ENCODE results near the gene UBE3C.

The UBE3C gene

DNA sequence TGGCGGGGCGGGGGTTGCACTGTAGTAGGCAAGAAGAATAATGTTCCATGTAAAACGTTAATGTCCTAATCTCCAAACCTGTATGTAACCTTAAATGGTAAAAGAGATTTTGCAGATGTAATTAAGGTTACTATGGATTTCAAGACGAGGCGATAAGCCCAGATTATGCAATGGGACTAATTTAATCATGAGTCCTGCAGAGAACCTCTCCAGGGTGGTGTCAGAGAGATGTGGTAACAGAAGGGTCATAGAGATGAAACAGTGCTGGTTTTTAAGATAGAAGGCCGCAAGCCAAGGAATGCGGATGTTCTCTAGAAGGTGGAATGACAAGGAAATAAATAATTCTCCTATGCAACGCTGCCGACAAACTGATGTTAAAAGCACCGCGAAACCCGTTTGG is 57.1 kb downstream of the UBE3C start:
- DNase-seq (ENCODE audit: low spot score): no peak
- H3K14ac ChIP-seq (ENCODE audit: low read length): no peak overlapping the region
- H2AK5ac ChIP-seq (ENCODE audit: low read depth, low read length): no peak overlapping the region
- no peak overlapping the region for H2BK12ac ChIP-seq (ENCODE audit: low read length)
- no CpG with 5 or more reads among the region's 12 CpGs for WGBS, 2 donors (ENCODE audit: extremely low coverage in 2 of 2, insufficient read length in 2 of 2, insufficient replicate concordance in 1 of 2)
- no peaks in the 10 kb centered on the region for H3K27me3 ChIP-seq (ENCODE audit: control insufficient read depth in 3 of 3, insufficient read depth in 3 of 3, low read depth in 1 of 3, low read length in 3 of 3)
- H3K79me1 ChIP-seq (ENCODE audit: low read depth, low read length): peaks cover 3% of the 10 kb centered on the region
- H3K36me3 ChIP-seq (replicated peaks in 1 of 2; ENCODE audit: control insufficient read depth in 2 of 2, insufficient read depth in 2 of 2, low read length in 2 of 2): peaks cover 13 to 93% of the 10 kb centered on the region in 2 donors
- no peak overlapping the region for H3K4me2 ChIP-seq (ENCODE audit: insufficient read depth, low read length, poor library complexity, severe bottlenecking)
- no peak overlapping the region for H3K4ac ChIP-seq (ENCODE audit: low read length)
- H2BK15ac ChIP-seq (ENCODE audit: low read length): no peak overlapping the region
- no peak overlapping the region for H3K23ac ChIP-seq (ENCODE audit: low read depth, low read length, poor library complexity)
- no peak overlapping the region for H4K8ac ChIP-seq (ENCODE audit: low read depth, low read length)
- no peak overlapping the region for H3K18ac ChIP-seq (ENCODE audit: low read length)
- H3K4me1 ChIP-seq (ENCODE audit: control insufficient read depth in 2 of 2, insufficient read depth in 1 of 2, low read depth in 1 of 2, low read length in 2 of 2): no peaks in the 10 kb centered on the region
- no peak overlapping the region for H3K27ac ChIP-seq (replicated peaks; ENCODE audit: low read length)
- no peak overlapping the region for H3K4me3 ChIP-seq (ENCODE audit: low read length in 2 of 2)
- no peak overlapping the region for H2BK5ac ChIP-seq (ENCODE audit: low read length)
- no peak overlapping the region for H2AFZ ChIP-seq (ENCODE audit: low read length)
- no peak overlapping the region for H2BK120ac ChIP-seq (ENCODE audit: low read depth, low read length)
- peaks cover 0 to 4% of the 10 kb centered on the region in 2 donors for H3K9me3 ChIP-seq (replicated peaks in 1 of 2; ENCODE audit: control insufficient read depth in 2 of 2, insufficient read depth in 1 of 2, low read depth in 1 of 2, low read length in 2 of 2)
- no peak overlapping the region for H4K91ac ChIP-seq (ENCODE audit: low read depth, low read length, poor library complexity)
- H3K9ac ChIP-seq (ENCODE audit: low read depth, low read length, poor library complexity): no peak overlapping the region

- Histone ChIP-seq H2BK12ac (ENCODE audit: low read length) (no peak overlapping the region), H2BK120ac (ENCODE audit: low read depth, low read length) (no peak overlapping the region), H3K4ac (ENCODE audit: low read length) (no peak overlapping the region), H3K4me1 (ENCODE audit: control insufficient read depth in 2 of 2, insufficient read depth in 1 of 2, low read depth in 1 of 2, low read length in 2 of 2) (no peaks in the 10 kb centered on the region), H2AFZ (ENCODE audit: low read length) (no peak overlapping the region), H3K79me1 (ENCODE audit: low read depth, low read length) (no peaks in the 10 kb centered on the region), H3K14ac (ENCODE audit: low read length) (no peak overlapping the region), H3K18ac (ENCODE audit: low read length) (no peak overlapping the region), H2AK5ac (ENCODE audit: low read depth, low read length) (no peak overlapping the region), H3K4me3 (ENCODE audit: low read length in 2 of 2) (no peak overlapping the region), H2BK15ac (ENCODE audit: low read length) (no peak overlapping the region), H4K91ac (ENCODE audit: low read depth, low read length, poor library complexity) (no peak overlapping the region), H4K8ac (ENCODE audit: low read depth, low read length) (no peak overlapping the region), H3K9me3 (replicated peaks in 1 of 2; ENCODE audit: control insufficient read depth in 2 of 2, insufficient read depth in 1 of 2, low read depth in 1 of 2, low read length in 2 of 2) (no peaks in the 10 kb centered on the region), H3K4me2 (ENCODE audit: insufficient read depth, low read length, poor library complexity, severe bottlenecking) (no peak overlapping the region), H2BK5ac (ENCODE audit: low read length) (no peak overlapping the region), H3K27ac (replicated peaks; ENCODE audit: low read length) (no peak overlapping the region), H3K9ac (ENCODE audit: low read depth, low read length, poor library complexity) (no peak overlapping the region), H3K27me3 (ENCODE audit: control insufficient read depth in 3 of 3, insufficient read depth in 3 of 3, low read depth in 1 of 3, low read length in 3 of 3) (no peaks in the 10 kb centered on the region), H3K36me3 (replicated peaks in 1 of 2; ENCODE audit: control insufficient read depth in 2 of 2, insufficient read depth in 2 of 2, low read length in 2 of 2) (peaks cover 8 to 84% of the 10 kb centered on the region in 2 donors), H3K23ac (ENCODE audit: low read depth, low read length, poor library complexity) (no peak overlapping the region)
- WGBS, 2 donors (ENCODE audit: extremely low coverage in 2 of 2, insufficient read length in 2 of 2, insufficient replicate concordance in 1 of 2): no CpG with 5 or more reads among the region's 5 CpGs
- no peak for DNase-seq (ENCODE audit: low spot score)
These were observed 65.4 kb downstream of the UBE3C start for GRCh38 chr7:157204134-157204533.

- Histone ChIP-seq H2AFZ (ENCODE audit: low read length) (no peak overlapping the region), H2BK15ac (ENCODE audit: low read length) (no peak overlapping the region), H3K18ac (ENCODE audit: low read length) (no peak overlapping the region), H3K9me3 (replicated peaks in 1 of 2; ENCODE audit: control insufficient read depth in 2 of 2, insufficient read depth in 1 of 2, low read depth in 1 of 2, low read length in 2 of 2) (no peaks in the 10 kb centered on the region), H3K4me2 (ENCODE audit: insufficient read depth, low read length, poor library complexity, severe bottlenecking) (no peak overlapping the region), H3K27me3 (ENCODE audit: control insufficient read depth in 3 of 3, insufficient read depth in 3 of 3, low read depth in 1 of 3, low read length in 3 of 3) (no peaks in the 10 kb centered on the region), H2BK120ac (ENCODE audit: low read depth, low read length) (no peak overlapping the region), H3K36me3 (replicated peaks in 1 of 2; ENCODE audit: control insufficient read depth in 2 of 2, insufficient read depth in 2 of 2, low read length in 2 of 2) (peaks cover 6 to 84% of the 10 kb centered on the region in 2 donors), H2BK12ac (ENCODE audit: low read length) (no peak overlapping the region), H3K4ac (ENCODE audit: low read length) (no peak overlapping the region), H3K79me1 (ENCODE audit: low read depth, low read length) (no peaks in the 10 kb centered on the region), H2BK5ac (ENCODE audit: low read length) (no peak overlapping the region), H3K23ac (ENCODE audit: low read depth, low read length, poor library complexity) (no peak overlapping the region), H3K27ac (replicated peaks; ENCODE audit: low read length) (no peak overlapping the region), H4K91ac (ENCODE audit: low read depth, low read length, poor library complexity) (no peak overlapping the region), H3K4me1 (ENCODE audit: control insufficient read depth in 2 of 2, insufficient read depth in 1 of 2, low read depth in 1 of 2, low read length in 2 of 2) (no peaks in the 10 kb centered on the region), H4K8ac (ENCODE audit: low read depth, low read length) (no peak overlapping the region), H2AK5ac (ENCODE audit: low read depth, low read length) (no peak overlapping the region), H3K14ac (ENCODE audit: low read length) (no peak overlapping the region), H3K4me3 (ENCODE audit: low read length in 2 of 2) (no peak overlapping the region), H3K9ac (ENCODE audit: low read depth, low read length, poor library complexity) (no peak overlapping the region)
- DNase-seq (ENCODE audit: low spot score): no peak
- no CpG with 5 or more reads among the region's 2 CpGs for WGBS, 2 donors (ENCODE audit: extremely low coverage in 2 of 2, insufficient read length in 2 of 2, insufficient replicate concordance in 1 of 2)
These were observed 66.7 kb downstream of the UBE3C start for GRCh38 chr7:157205438-157205837.

GRCh38 chr7:157208571-157209413 is 70.1 kb downstream of the UBE3C start:
- no peak for DNase-seq (ENCODE audit: low spot score)
- H2AK5ac ChIP-seq (ENCODE audit: low read depth, low read length): no peak overlapping the region
- no peak overlapping the region for H3K4me2 ChIP-seq (ENCODE audit: insufficient read depth, low read length, poor library complexity, severe bottlenecking)
- no peak overlapping the region for H2BK5ac ChIP-seq (ENCODE audit: low read length)
- no peaks in the 10 kb centered on the region for H3K4me1 ChIP-seq (ENCODE audit: control insufficient read depth in 2 of 2, insufficient read depth in 1 of 2, low read depth in 1 of 2, low read length in 2 of 2)
- no peak overlapping the region for H4K8ac ChIP-seq (ENCODE audit: low read depth, low read length)
- H3K27me3 ChIP-seq (ENCODE audit: control insufficient read depth in 3 of 3, insufficient read depth in 3 of 3, low read depth in 1 of 3, low read length in 3 of 3): no peaks in the 10 kb centered on the region
- no peak overlapping the region for H2BK12ac ChIP-seq (ENCODE audit: low read length)
- no peak overlapping the region for H4K91ac ChIP-seq (ENCODE audit: low read depth, low read length, poor library complexity)
- no peaks in the 10 kb centered on the region for H3K79me1 ChIP-seq (ENCODE audit: low read depth, low read length)
- no peak overlapping the region for H3K14ac ChIP-seq (ENCODE audit: low read length)
- H3K4ac ChIP-seq (ENCODE audit: low read length): no peak overlapping the region
- no peak overlapping the region for H3K4me3 ChIP-seq (ENCODE audit: low read length in 2 of 2)
- no peaks in the 10 kb centered on the region for H3K9me3 ChIP-seq (replicated peaks in 1 of 2; ENCODE audit: control insufficient read depth in 2 of 2, insufficient read depth in 1 of 2, low read depth in 1 of 2, low read length in 2 of 2)
- no peak overlapping the region for H3K18ac ChIP-seq (ENCODE audit: low read length)
- no peak overlapping the region for H3K23ac ChIP-seq (ENCODE audit: low read depth, low read length, poor library complexity)
- no peak overlapping the region for H3K27ac ChIP-seq (replicated peaks; ENCODE audit: low read length)
- H3K9ac ChIP-seq (ENCODE audit: low read depth, low read length, poor library complexity): no peak overlapping the region
- H2BK120ac ChIP-seq (ENCODE audit: low read depth, low read length): no peak overlapping the region
- WGBS, 2 donors (ENCODE audit: extremely low coverage in 2 of 2, insufficient read length in 2 of 2, insufficient replicate concordance in 1 of 2): no CpG with 5 or more reads among the region's 10 CpGs
- H3K36me3 ChIP-seq (replicated peaks in 1 of 2; ENCODE audit: control insufficient read depth in 2 of 2, insufficient read depth in 2 of 2, low read length in 2 of 2): peaks cover 6 to 87% of the 10 kb centered on the region in 2 donors
- H2BK15ac ChIP-seq (ENCODE audit: low read length): no peak overlapping the region
- no peak overlapping the region for H2AFZ ChIP-seq (ENCODE audit: low read length)
